AG04449 (cell line): ENCODE results near the gene JUN.
A peak's percentile ranks its signal among the peaks of the same experiment; 100 is the strongest.

Experiments used
- CTCF ChIA-PET: fragments of 350-600 bp; formaldehyde crosslinking; extraction: SDS; loops from one replicate; lab custom pipeline; 2021; ENCODE audit warnings: antibody characterized with exemption; lab: Yijun Ruan, JAX
- POLR2A ChIA-PET: fragments of 400-600, 350-600 bp; formaldehyde crosslinking; extraction: SDS; loops from one replicate; lab custom pipeline; 2020; ENCODE audit warnings: antibody characterized with exemption, inconsistent platforms; lab: Yijun Ruan, JAX
- DNase-seq: peaks from one replicate; pipeline ENCODE4 v3.0.0-alpha.2; 2010; ENCODE audit warnings: low read depth, low spot score
- H3K4me3 ChIP-seq: 2 replicates; pipeline ENCODE4 v1.5.1; 2011; ENCODE audit warnings: low read depth, mild to moderate bottlenecking, control low read depth, low read length
- CTCF ChIP-seq: IDR thresholded peaks from one replicate; pipeline ENCODE4 v1.5.1; 2011; ENCODE audit warnings: mild to moderate bottlenecking, moderate library complexity, low read length, control low read depth, inconsistent platforms; ENCODE audit not compliant: insufficient read depth; ENCODE audit errors: missing control alignments

The JUN gene

GRCh38 chr1:58823481-58824010 lies 39.7 kb upstream of the JUN start:
- DNase-seq, result no peak
- TF ChIP-seq CTCF, result no peak
- H3K4me3 ChIP-seq, result no peak overlapping the region
- ChIA-PET CTCF (no interaction called here), POLR2A (interaction anchor here (1.3 kb wide), 1 partner anchor 40 kb away, joined by 7 read pairs; the partner anchor contains the start of gene JUN)

- TF ChIP-seq CTCF, result no peak
- CTCF ChIA-PET, result no interaction called here
- POLR2A ChIA-PET, result no interaction called here
- no peak for DNase-seq
- no peak overlapping the region for H3K4me3 ChIP-seq
These were observed 37.5 kb upstream of the JUN start for GRCh38 chr1:58821309-58821708.

- no peak for DNase-seq
- POLR2A ChIA-PET, result interaction anchor here (1.4 kb wide), 1 partner anchor 35 kb away, joined by 6 read pairs; the partner anchor contains the start of gene JUN
- CTCF ChIA-PET, result interaction anchor here (1.2 to 2.2 kb wide), 3 partner anchors 16 to 24 kb away, joined by 3 to 6 read pairs (median 5); no protein-coding TSS in a partner anchor
These were observed 35.1 kb upstream of the JUN start for GRCh38 chr1:58818976-58819375.

DNA sequence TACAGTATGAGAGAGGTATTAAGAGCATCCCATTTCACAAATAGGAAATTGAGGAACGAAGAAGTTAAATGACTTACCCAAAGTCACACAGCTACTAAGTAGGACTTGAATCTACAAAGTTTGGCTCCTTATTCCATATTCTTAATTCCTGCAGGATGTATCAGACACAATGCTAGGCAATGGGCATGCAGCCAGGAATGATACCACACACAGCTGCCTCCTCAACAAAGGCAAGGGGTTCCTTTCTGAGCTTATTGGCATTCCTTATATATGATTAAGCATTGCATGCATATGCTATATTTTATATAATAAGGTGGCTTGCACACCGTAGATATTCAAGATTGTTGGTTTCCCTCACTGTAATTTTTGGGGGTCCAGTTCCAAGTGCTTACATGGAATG lies 34.2 kb upstream of the JUN start:
- POLR2A ChIA-PET, result interaction anchor here (0.7 to 1.4 kb wide), 4 partner anchors 16 to 368 kb away, joined by 3 to 6 read pairs (median 4); partner anchors contain the start of gene JUN
- peak; percentile 72 for DNase-seq

More at GRCh38 chr1:58818976-58819375, 35.1 kb upstream of the JUN start:
- H3K4me3 ChIP-seq, result no peak overlapping the region
- no peak for TF ChIP-seq CTCF

GRCh38 chr1:58816747-58817221 lies 32.9 kb upstream of the JUN start:
- TF ChIP-seq CTCF, result no peak

More for the DNA sequence above, 34.2 kb upstream of the JUN start:
- CTCF ChIA-PET, result interaction anchor here (2.2 kb wide), 1 partner anchor 22 kb away, joined by 6 read pairs; no protein-coding TSS in a partner anchor
- TF ChIP-seq CTCF, result no peak
- no peak overlapping the region for H3K4me3 ChIP-seq

DNA sequence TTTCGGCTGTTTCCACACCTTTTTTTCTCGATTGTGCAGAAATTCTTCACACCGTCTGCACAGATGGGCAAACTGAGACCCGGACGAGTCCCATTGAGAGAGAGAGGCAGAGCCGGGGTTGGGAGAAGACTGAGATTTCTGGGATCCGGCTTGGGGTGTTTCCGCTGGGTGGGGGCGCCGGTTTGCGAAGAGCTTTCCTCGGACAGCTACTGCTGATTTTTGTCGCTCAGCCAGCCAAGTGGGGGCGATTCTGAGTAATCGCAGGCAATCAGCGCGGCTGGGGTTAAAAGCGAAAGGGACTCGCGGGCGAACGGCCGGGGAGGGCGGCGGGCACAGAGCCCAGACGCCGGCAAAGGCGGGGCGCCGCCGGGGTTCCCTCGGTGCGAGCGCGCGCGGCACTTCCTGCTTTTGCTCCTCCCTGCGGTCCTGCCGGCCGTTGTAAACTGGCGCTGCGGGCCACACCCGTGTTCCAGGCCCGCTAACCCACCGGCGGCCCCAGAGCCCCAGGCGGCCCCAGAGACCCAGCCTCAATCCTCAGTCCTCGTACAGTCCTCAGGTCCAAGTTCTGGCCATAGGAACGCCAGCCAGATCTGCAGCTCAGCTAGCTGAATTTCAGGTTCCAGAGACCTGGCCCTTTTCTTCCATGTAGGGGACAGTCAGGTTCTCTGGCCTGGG lies 32.4 kb upstream of the JUN start:
- H3K4me3 ChIP-seq, result peak overlapping the region; percentile 58
- no peak for TF ChIP-seq CTCF
- no peak for DNase-seq
- ChIA-PET POLR2A (interaction anchor here (0.6 to 1.4 kb wide), 5 partner anchors 32 to 125 kb away, joined by 3 to 7 read pairs (median 3); partner anchors contain the start of gene JUN), CTCF (no interaction called here)

More at GRCh38 chr1:58816747-58817221, 32.9 kb upstream of the JUN start:
- CTCF ChIA-PET, result no interaction called here
- no peak for DNase-seq
- POLR2A ChIA-PET, result interaction anchor here (0.6 to 1.4 kb wide), 4 partner anchors 31 to 124 kb away, joined by 3 to 7 read pairs (median 5); partner anchors contain the start of gene JUN
- peak overlapping the region; percentile 58; the same call in 1 of the 2 replicates for H3K4me3 ChIP-seq
